DOHH2 (cell line): ENCODE measurements around the gene SLC19A1.

Source experiments
- H3F3A ChIP-seq: fragments of 200-600 bp; sonication (generic), shearing (Covaris generic); 2 replicates; pipeline ENCODE4 v1.6.0; 2016; ENCODE audit warnings: antibody characterized with exemption, mild to moderate bottlenecking; ENCODE audit not compliant: control insufficient read depth, insufficient read depth
- H3K27ac ChIP-seq: fragments of 200-600 bp; sonication (generic); 2 replicates; pipeline ENCODE4 v1.5.1; 2014; ENCODE audit warnings: low read depth, mild to moderate bottlenecking, low read length, moderate library complexity
- H3K27me3 ChIP-seq: fragments of 200-600 bp; sonication (generic); 2 replicates; pipeline ENCODE4 v1.6.1; 2014; ENCODE audit warnings: mild to moderate bottlenecking, low read length, mixed read lengths; ENCODE audit not compliant: control insufficient read depth
- H3K36me3 ChIP-seq: fragments of 200-600 bp; sonication (generic); 2 replicates; pipeline ENCODE4 v1.6.1; 2014; ENCODE audit warnings: mild to moderate bottlenecking, low read length, moderate library complexity, mixed read lengths; ENCODE audit not compliant: control insufficient read depth
- H3K4me1 ChIP-seq: fragments of 200-600 bp; sonication (generic); 2 replicates; pipeline ENCODE4 v1.6.1; 2014; ENCODE audit warnings: mild to moderate bottlenecking, low read length, mixed read lengths; ENCODE audit not compliant: control insufficient read depth
- H3K4me2 ChIP-seq: fragments of 200-600 bp; sonication (generic); 2 replicates; pipeline ENCODE4 v1.6.0; 2014; ENCODE audit warnings: mild to moderate bottlenecking, low read length, moderate library complexity
- H3K4me3 ChIP-seq: fragments of 200-600 bp; sonication (generic); 2 replicates; pipeline ENCODE4 v1.5.1; 2014; ENCODE audit warnings: mild to moderate bottlenecking, low read length, mixed read lengths
- H3K79me2 ChIP-seq: fragments of 200-600 bp; sonication (generic); 2 replicates; pipeline ENCODE4 v1.6.1; 2014; ENCODE audit warnings: mild to moderate bottlenecking, low read length, mixed read lengths; ENCODE audit not compliant: control insufficient read depth
- H3K9me2 ChIP-seq: fragments of 200-600 bp; sonication (generic); replicated peaks from 2 replicates; pipeline ENCODE4 v1.6.1; 2014; ENCODE audit warnings: mild to moderate bottlenecking, low read length, mixed read lengths; ENCODE audit not compliant: control insufficient read depth
- H3K9me3 ChIP-seq: fragments of 200-600 bp; sonication (generic); 2 replicates; pipeline ENCODE4 v1.6.1; 2014; ENCODE audit warnings: antibody characterized with exemption, low read length, mixed read lengths; ENCODE audit not compliant: control insufficient read depth, insufficient read depth
- H4K20me1 ChIP-seq: fragments of 200-600 bp; sonication (generic); 2 replicates; pipeline ENCODE4 v1.6.0; 2014; ENCODE audit warnings: low read depth, mild to moderate bottlenecking, antibody characterized with exemption, low read length, moderate library complexity; ENCODE audit not compliant: control insufficient read depth, insufficient read depth
- EZH2phosphoT487 ChIP-seq: fragments of 200-600 bp; sonication (generic); IDR thresholded peaks from 2 replicates; pipeline ENCODE4 v1.6.1; 2017; ENCODE audit warnings: borderline replicate concordance, mild to moderate bottlenecking, antibody characterized with exemption, low read length, moderate library complexity, mixed read lengths
- TF ChIP-seq, protein P1 (sequence below): fragments of 200-600 bp; sonication (generic); IDR thresholded peaks from one replicate; pipeline ENCODE4 v1.5.1; 2014; ENCODE audit warnings: antibody characterized with exemption, mild to moderate bottlenecking, low read depth, low read length; ENCODE audit not compliant: poor library complexity, severe bottlenecking

Gene SLC19A1

DNA sequence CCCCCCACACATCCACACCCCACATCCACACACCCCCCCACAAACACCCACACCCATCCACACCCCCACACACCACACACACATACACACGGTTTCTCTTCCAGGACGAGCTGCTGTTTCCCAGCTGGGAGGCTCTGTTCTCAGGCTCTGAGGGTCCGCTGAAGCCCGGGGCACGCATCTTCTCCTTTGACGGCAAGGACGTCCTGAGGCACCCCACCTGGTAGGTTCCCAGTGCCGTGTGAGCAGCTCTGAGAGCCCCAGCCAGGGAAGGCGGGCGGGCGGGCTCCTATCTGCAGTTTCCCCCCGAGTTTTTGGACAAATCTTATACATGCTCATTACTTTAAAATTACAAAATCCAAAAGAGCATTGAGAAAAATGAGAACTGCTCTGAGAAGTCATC lies 31.2 kb downstream of the SLC19A1 start:
- H3K27ac ChIP-seq: no peak overlapping the region
- no peaks in the 10 kb centered on the region for H3K4me1 ChIP-seq
- no peak overlapping the region for H3K4me3 ChIP-seq
- no peaks in the 10 kb centered on the region for H4K20me1 ChIP-seq
- H3K79me2 ChIP-seq: no peaks in the 10 kb centered on the region
- H3K9me3 ChIP-seq: no peaks in the 10 kb centered on the region
- no peaks in the 10 kb centered on the region for H3K27me3 ChIP-seq
- H3K9me2 ChIP-seq: no peaks in the 10 kb centered on the region
- H3F3A ChIP-seq: no peaks in the 10 kb centered on the region
- H3K36me3 ChIP-seq: peaks cover 11% of the 10 kb centered on the region
- H3K4me2 ChIP-seq: no peak overlapping the region
- no peak for TF ChIP-seq EZH2phosphoT487
- TF ChIP-seq, protein P1, sequence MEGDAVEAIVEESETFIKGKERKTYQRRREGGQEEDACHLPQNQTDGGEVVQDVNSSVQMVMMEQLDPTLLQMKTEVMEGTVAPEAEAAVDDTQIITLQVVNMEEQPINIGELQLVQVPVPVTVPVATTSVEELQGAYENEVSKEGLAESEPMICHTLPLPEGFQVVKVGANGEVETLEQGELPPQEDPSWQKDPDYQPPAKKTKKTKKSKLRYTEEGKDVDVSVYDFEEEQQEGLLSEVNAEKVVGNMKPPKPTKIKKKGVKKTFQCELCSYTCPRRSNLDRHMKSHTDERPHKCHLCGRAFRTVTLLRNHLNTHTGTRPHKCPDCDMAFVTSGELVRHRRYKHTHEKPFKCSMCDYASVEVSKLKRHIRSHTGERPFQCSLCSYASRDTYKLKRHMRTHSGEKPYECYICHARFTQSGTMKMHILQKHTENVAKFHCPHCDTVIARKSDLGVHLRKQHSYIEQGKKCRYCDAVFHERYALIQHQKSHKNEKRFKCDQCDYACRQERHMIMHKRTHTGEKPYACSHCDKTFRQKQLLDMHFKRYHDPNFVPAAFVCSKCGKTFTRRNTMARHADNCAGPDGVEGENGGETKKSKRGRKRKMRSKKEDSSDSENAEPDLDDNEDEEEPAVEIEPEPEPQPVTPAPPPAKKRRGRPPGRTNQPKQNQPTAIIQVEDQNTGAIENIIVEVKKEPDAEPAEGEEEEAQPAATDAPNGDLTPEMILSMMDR: no peak

DNA sequence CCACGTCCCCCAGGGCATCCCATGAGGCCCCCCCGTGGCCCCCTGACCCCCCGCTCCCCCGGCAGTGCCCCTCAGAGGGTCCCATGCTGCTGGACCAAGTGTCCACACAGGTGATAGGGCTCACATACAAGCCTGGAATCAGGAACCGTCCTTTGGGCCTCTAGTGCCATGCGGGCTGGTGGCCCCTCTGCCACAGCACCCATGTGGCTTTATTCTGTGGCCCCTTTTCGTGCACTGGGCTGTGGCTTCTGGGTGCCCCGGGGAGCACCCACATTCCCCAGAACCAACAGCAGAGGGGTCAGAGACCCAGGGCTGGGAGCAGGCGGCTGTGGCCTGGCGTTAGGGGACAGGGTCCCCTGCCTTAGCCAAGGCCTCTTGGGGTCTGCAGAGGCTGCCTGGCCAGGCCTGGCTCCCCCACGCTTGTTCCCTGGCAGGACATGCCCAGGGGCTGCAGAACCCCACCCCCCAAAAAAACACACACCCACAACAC lies 31.7 kb downstream of the SLC19A1 start:
- H3K9me2 ChIP-seq: no peaks in the 10 kb centered on the region
- no peaks in the 10 kb centered on the region for H3K27me3 ChIP-seq
- H4K20me1 ChIP-seq: no peaks in the 10 kb centered on the region
- H3K4me2 ChIP-seq: no peak overlapping the region
- no peak overlapping the region for H3K4me3 ChIP-seq
- H3K4me1 ChIP-seq: no peaks in the 10 kb centered on the region
- TF ChIP-seq EZH2phosphoT487: no peak
- TF ChIP-seq, protein P1: no peak
- H3K9me3 ChIP-seq: no peaks in the 10 kb centered on the region
- H3F3A ChIP-seq: no peaks in the 10 kb centered on the region
- no peaks in the 10 kb centered on the region for H3K79me2 ChIP-seq
- H3K27ac ChIP-seq: no peak overlapping the region
- peaks cover 11% of the 10 kb centered on the region for H3K36me3 ChIP-seq

DNA sequence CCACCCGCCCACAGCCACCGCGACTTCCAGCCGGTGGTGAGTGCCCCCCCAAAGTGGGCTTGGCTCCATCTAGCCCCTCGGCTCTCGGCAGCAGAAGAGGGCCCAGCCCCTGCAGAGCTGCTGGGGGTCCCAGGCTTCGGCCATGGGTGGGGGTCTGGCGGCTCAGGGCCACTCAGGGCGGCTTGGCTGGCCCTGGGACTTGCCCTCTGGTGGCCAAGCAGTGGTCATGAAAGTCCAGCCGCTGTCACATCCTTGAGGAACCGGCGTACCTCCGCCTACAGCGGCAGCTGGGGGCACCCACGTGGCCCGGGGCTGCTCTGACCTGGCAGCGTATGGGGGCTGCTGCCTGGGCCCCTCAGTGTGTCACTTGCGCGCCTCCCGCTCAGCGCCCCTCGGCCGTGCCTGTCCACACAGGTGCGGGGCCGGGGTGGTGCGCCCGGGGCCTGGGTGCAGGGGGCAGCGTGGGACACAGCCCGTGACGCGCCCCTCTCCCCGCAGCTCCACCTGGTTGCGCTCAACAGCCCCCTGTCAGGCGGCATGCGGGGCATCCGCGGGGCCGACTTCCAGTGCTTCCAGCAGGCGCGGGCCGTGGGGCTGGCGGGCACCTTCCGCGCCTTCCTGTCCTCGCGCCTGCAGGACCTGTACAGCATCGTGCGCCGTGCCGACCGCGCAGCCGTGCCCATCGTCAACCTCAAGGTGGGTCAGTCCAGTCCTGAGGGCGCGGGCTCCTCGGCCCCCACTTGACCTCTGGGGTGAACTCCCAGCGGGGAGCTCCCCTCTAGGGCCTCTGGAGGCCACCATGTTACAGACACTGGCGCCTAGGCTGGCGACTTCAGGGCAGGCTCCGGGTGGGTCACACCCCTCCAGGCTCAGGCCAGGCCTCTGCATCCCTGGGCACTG lies 32.4 kb downstream of the SLC19A1 start:
- Histone ChIP-seq H3K36me3 (peaks cover 6% of the 10 kb centered on the region), H3F3A (no peaks in the 10 kb centered on the region), H3K27me3 (no peaks in the 10 kb centered on the region), H3K4me3 (no peak overlapping the region), H3K4me1 (no peaks in the 10 kb centered on the region), H3K79me2 (no peaks in the 10 kb centered on the region), H3K27ac (no peak overlapping the region), H4K20me1 (no peaks in the 10 kb centered on the region), H3K4me2 (no peak overlapping the region), H3K9me2 (no peaks in the 10 kb centered on the region), H3K9me3 (no peaks in the 10 kb centered on the region)
- no peak for TF ChIP-seq EZH2phosphoT487
- TF ChIP-seq, protein P1: no peak
